Mesenchymal stem cell (in vitro differentiated cells and primary cell): ENCODE results near the gene FOXK2.
"Not testable (repeated sequence)": the region's sequence is repeated elsewhere in the genome, so short reads cannot be mapped to it uniquely, and the experiment has no call there.

Experiments used
- DNase-seq: peaks from one replicate; pipeline ENCODE4 v3.0.0-alpha.2; 2013
- H2AFZ ChIP-seq: one replicate; pipeline ENCODE4 v1.6.1; 2013; ENCODE audit warnings: low read depth, mild to moderate bottlenecking, control low read depth, inconsistent platforms, low read length, moderate library complexity
- H2AK5ac ChIP-seq: 2 replicates; pipeline ENCODE4 v1.6.1; 2013; ENCODE audit warnings: low read length, moderate library complexity, mild to moderate bottlenecking, inconsistent platforms; ENCODE audit not compliant: severe bottlenecking
- H2BK120ac ChIP-seq: one replicate; pipeline ENCODE4 v1.6.1; 2013; ENCODE audit warnings: low read depth, mild to moderate bottlenecking, inconsistent platforms, low read length, moderate library complexity
- H2BK12ac ChIP-seq, 2 experiments: one replicate each; pipeline ENCODE4 v1.6.1; 2013; ENCODE audit warnings: inconsistent platforms in 2 of 2, low read length in 2 of 2, mild to moderate bottlenecking in 2 of 2, moderate library complexity in 2 of 2, control low read depth in 1 of 2
- H2BK15ac ChIP-seq: one replicate; pipeline ENCODE4 v1.6.1; 2013; ENCODE audit warnings: mild to moderate bottlenecking, low read depth, inconsistent platforms; ENCODE audit not compliant: poor library complexity, severe bottlenecking
- H2BK5ac ChIP-seq: 2 replicates; pipeline ENCODE4 v1.6.1; 2013; ENCODE audit warnings: low read depth, mild to moderate bottlenecking, low read length, control low read depth, inconsistent platforms; ENCODE audit not compliant: poor library complexity, severe bottlenecking
- H3K14ac ChIP-seq, 2 experiments: one replicate each; pipeline ENCODE4 v1.6.1; 2013; ENCODE audit warnings: inconsistent platforms in 2 of 2, low read length in 2 of 2, control low read depth in 1 of 2, mild to moderate bottlenecking in 1 of 2, moderate library complexity in 1 of 2
- H3K18ac ChIP-seq, 2 experiments: one replicate each; pipeline ENCODE4 v1.6.1; 2013; ENCODE audit warnings: inconsistent platforms in 2 of 2, low read length in 2 of 2, control low read depth in 1 of 2, low read depth in 1 of 2, mild to moderate bottlenecking in 1 of 2
- H3K23ac ChIP-seq, 2 experiments: one replicate each; pipeline ENCODE4 v1.6.1; 2013; ENCODE audit warnings: inconsistent platforms in 2 of 2, low read length in 2 of 2, mild to moderate bottlenecking in 2 of 2, moderate library complexity in 2 of 2, control low read depth in 1 of 2
- H3K27ac ChIP-seq: 2 replicates; pipeline ENCODE4 v1.5.1; 2013; ENCODE audit warnings: mild to moderate bottlenecking, moderate library complexity, low read length, control low read depth, inconsistent platforms; ENCODE audit not compliant: poor library complexity, severe bottlenecking
- H3K27me3 ChIP-seq, 2 experiments: 2 replicates each; pipeline versions ENCODE4 v1.6.1 to v1.7.0; 2013; ENCODE audit warnings: low read length in 2 of 2, mild to moderate bottlenecking in 2 of 2, moderate library complexity in 2 of 2, control low read depth in 1 of 2, inconsistent platforms in 1 of 2; ENCODE audit not compliant: control insufficient read depth in 1 of 2, insufficient read depth in 1 of 2
- H3K36me3 ChIP-seq, 2 experiments: 2 replicates each; pipeline versions ENCODE4 v1.6.1 to v1.7.0; 2013; ENCODE audit warnings: low read length in 2 of 2, control low read depth in 1 of 2, inconsistent platforms in 1 of 2, low read depth in 1 of 2, mild to moderate bottlenecking in 1 of 2; ENCODE audit not compliant: insufficient read depth in 2 of 2, control insufficient read depth in 1 of 2
- H3K4ac ChIP-seq, 2 experiments: one replicate each; pipeline ENCODE4 v1.6.1; 2013; ENCODE audit warnings: inconsistent platforms in 2 of 2, low read length in 2 of 2, mild to moderate bottlenecking in 2 of 2, moderate library complexity in 2 of 2, control low read depth in 1 of 2, low read depth in 1 of 2
- H3K4me1 ChIP-seq: 2 replicates; pipeline ENCODE4 v1.6.1; 2013; ENCODE audit warnings: low read depth, low read length, control low read depth; ENCODE audit not compliant: control insufficient read depth, insufficient read depth
- H3K4me2 ChIP-seq: 2 replicates; pipeline ENCODE4 v1.6.1; 2013; ENCODE audit warnings: low read length, mild to moderate bottlenecking, inconsistent platforms; ENCODE audit not compliant: poor library complexity, severe bottlenecking
- H3K4me3 ChIP-seq, 2 experiments: 2 replicates each; pipeline versions ENCODE4 v1.5.1 to v1.7.0; 2013; ENCODE audit warnings: low read length in 2 of 2, mild to moderate bottlenecking in 2 of 2, control low read depth in 1 of 2, low read depth in 1 of 2; ENCODE audit not compliant: insufficient read depth in 1 of 2
- H3K79me1 ChIP-seq: replicated peaks from 2 replicates; pipeline ENCODE4 v1.6.1; 2013; ENCODE audit warnings: mild to moderate bottlenecking, control low read depth, low read length, inconsistent platforms; ENCODE audit not compliant: poor library complexity, severe bottlenecking
- H3K9ac ChIP-seq: 2 replicates; pipeline ENCODE4 v1.7.0; 2013; ENCODE audit warnings: mild to moderate bottlenecking, low read length, moderate library complexity
- H3K9me3 ChIP-seq: 2 replicates; pipeline ENCODE4 v1.7.0; 2013; ENCODE audit warnings: mild to moderate bottlenecking, low read length; ENCODE audit not compliant: control insufficient read depth
- H4K8ac ChIP-seq: one replicate; pipeline ENCODE4 v1.6.1; 2013; ENCODE audit warnings: inconsistent platforms, mild to moderate bottlenecking, low read length, moderate library complexity
- H4K91ac ChIP-seq: one replicate; pipeline ENCODE4 v1.6.1; 2013; ENCODE audit warnings: mild to moderate bottlenecking, low read length, inconsistent platforms
- WGBS: methylation state at CpG from one replicate; pipeline ENCODE4 v1.1.7; 2013; ENCODE audit warnings: mixed read lengths; 5-methylcytosine and 5-hydroxymethylcytosine counted together

Gene FOXK2

DNA sequence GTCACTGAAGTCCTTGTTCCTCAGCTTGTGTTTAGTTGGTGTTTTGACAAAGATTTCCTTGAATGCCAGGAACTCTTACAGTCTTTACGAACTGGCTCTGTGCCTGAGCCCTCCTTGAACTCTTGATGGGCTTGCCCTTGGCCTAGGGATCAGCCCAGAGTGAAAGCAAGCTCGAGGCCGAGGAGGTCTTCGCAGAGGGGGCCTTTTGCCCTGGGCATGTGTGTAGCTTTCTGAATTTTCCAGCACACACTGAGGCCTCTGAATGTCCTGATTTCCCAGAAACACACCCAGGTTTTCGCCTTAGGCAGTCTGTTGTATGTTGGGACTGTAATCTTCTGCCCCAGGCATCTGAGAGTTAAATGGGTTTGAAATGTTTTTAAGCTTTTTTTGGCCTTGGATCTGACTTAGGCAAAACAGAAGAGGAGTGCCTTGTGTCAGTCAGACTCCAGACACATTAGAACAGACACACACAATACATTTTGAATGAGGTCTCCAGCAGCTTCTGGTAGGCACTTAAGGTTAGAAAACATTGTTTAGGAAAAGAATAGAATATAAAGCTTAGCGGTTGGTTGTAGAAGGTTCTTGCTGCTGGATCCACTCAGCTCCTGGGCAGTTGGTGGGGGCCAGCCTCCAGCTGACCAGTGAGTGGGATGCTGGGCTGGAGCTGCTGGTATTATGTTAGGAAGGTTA is 17.1 kb downstream of the FOXK2 start:
- peak overlapping the region in 1 of 2 experiments; percentile 76 for H3K4ac ChIP-seq
- H3K36me3 ChIP-seq = peaks cover 0 to 6% of the 10 kb centered on the region in 2 experiments
- H3K27me3 ChIP-seq = no peaks in the 10 kb centered on the region
- H2BK5ac ChIP-seq = peak overlapping the region; percentile 51
- peak overlapping the region; percentile 77 for H2BK15ac ChIP-seq
- H3K9me3 ChIP-seq = no peaks in the 10 kb centered on the region
- peak overlapping the region; percentile 70 for H4K91ac ChIP-seq
- H3K27ac ChIP-seq = peak overlapping the region; percentile 87
- H2BK12ac ChIP-seq = no peak overlapping the region
- peak overlapping the region; percentile 61 to 67 for H3K18ac ChIP-seq
- H2BK120ac ChIP-seq = no peak overlapping the region
- peak overlapping the region; percentile 69 for H2AK5ac ChIP-seq
- H3K79me1 ChIP-seq = peaks cover 3% of the 10 kb centered on the region
- H3K23ac ChIP-seq = no peak overlapping the region
- H3K14ac ChIP-seq = no peak overlapping the region
- peaks cover 32% of the 10 kb centered on the region for H3K4me1 ChIP-seq
- no peak overlapping the region for H2AFZ ChIP-seq
- 51% methylated on average over 6 of the region's 6 CpGs for WGBS
- H3K4me3 ChIP-seq = peak overlapping the region in 1 of 2 experiments; percentile 58
- peak overlapping the region; percentile 19 for H4K8ac ChIP-seq
- no peak for DNase-seq
- peak overlapping the region; percentile 96 for H3K9ac ChIP-seq
- no peak overlapping the region for H3K4me2 ChIP-seq

DNA sequence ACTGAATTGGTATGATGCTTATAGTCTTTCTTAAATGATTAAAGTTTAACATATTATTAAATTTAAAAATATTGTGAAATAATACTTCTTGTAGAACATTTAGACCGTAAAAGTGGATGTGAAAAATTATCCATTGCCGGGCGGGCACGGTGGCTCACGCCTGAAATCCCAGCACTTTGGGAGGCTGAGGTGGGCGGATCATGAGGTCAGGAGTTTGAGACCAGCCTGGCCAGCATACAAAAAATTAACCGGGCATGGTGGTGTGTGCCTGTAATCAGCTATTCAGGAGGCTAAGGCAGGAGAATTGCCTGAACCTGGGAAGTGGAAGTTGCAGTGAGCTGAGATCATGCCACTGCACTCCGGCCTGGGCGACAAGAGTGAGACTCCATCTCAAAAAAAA is 17.7 kb downstream of the FOXK2 start:
- not testable (repeated sequence) for H4K91ac ChIP-seq, H3K23ac ChIP-seq, H3K79me1 ChIP-seq, H3K36me3 ChIP-seq, DNase-seq, H3K4ac ChIP-seq, H2AK5ac ChIP-seq, H2BK120ac ChIP-seq, H3K18ac ChIP-seq, H2BK5ac ChIP-seq, H3K27me3 ChIP-seq, H3K9me3 ChIP-seq, H4K8ac ChIP-seq, H2BK12ac ChIP-seq, H2BK15ac ChIP-seq, H2AFZ ChIP-seq, H3K4me2 ChIP-seq, H3K14ac ChIP-seq
- 97% methylated on average over 9 of the region's 9 CpGs for WGBS
- H3K27ac ChIP-seq = peak overlapping the region; percentile 87
- peak overlapping the region; percentile 96 for H3K9ac ChIP-seq
- H3K4me3 ChIP-seq = peak overlapping the region in 1 of 2 experiments; percentile 58
- H3K4me1 ChIP-seq = peaks cover 28% of the 10 kb centered on the region

DNA sequence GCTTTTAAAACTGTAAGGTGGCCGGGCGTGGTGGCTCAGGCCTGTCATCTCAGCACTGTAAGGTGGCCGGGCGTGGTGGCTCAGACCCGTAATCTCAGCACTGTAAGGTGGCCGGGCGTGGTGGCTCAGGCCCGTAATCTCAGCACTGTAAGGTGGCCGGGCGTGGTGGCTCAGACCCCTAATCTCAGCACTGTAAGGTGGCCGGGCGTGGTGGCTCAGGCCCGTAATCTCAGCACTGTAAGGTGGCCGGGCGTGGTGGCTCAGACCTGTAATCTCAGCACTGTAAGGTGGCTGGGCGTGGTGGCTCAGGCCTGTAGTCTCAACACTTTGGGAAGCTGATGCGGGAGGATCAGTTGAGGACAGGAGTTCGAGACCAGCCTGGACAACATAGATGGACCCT is 19.5 kb downstream of the FOXK2 start:
- 99% methylated on average over 17 of the region's 18 CpGs for WGBS
- H2AFZ ChIP-seq, H3K27ac ChIP-seq, H2BK5ac ChIP-seq, H4K8ac ChIP-seq, H3K4me3 ChIP-seq, H3K9me3 ChIP-seq, H3K23ac ChIP-seq, H2AK5ac ChIP-seq, DNase-seq, H3K9ac ChIP-seq, H3K4me2 ChIP-seq, H3K36me3 ChIP-seq, H4K91ac ChIP-seq, H3K4ac ChIP-seq, H2BK120ac ChIP-seq, H2BK12ac ChIP-seq, H3K27me3 ChIP-seq, H2BK15ac ChIP-seq, H3K79me1 ChIP-seq: not testable (repeated sequence)
- peaks cover 26% of the 10 kb centered on the region for H3K4me1 ChIP-seq
- H3K18ac ChIP-seq = peak overlapping the region in 1 of 2 experiments; percentile 19
- H3K14ac ChIP-seq = peak overlapping the region in 1 of 2 experiments; percentile 71

DNA sequence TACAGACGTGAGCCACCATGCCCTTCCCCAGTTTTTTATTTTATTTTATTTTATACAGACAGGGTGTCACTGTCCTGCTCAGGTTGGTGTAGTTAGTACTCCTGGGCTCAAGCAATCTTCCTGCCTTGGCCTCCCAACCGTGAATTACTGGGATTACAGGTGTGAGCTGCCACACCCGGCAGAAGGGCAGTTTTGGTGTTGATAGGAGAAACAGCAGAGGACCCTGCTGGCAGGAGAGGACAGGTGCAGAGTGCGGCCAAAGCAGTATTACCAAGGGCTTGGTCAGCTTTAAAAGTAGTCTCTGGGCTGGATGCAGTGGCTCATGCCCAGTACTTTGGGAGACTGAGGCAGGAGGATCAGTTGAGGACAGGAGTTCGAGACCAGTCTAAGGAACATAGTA is 22.9 kb downstream of the FOXK2 start:
- Histone ChIP-seq H3K23ac (no peak overlapping the region), H2BK120ac (no peak overlapping the region), H3K27me3 (no peaks in the 10 kb centered on the region), H2BK12ac (no peak overlapping the region), H3K18ac (no peak overlapping the region), H3K4me2 (no peak overlapping the region), H3K4me3 (no peak overlapping the region), H3K27ac (no peak overlapping the region), H4K8ac (no peak overlapping the region), H3K4ac (no peak overlapping the region), H3K4me1 (peaks cover 11% of the 10 kb centered on the region), H2BK5ac (no peak overlapping the region), H3K9me3 (no peaks in the 10 kb centered on the region), H2AK5ac (no peak overlapping the region), H4K91ac (no peak overlapping the region), H3K79me1 (peaks cover 12% of the 10 kb centered on the region), H2AFZ (no peak overlapping the region), H2BK15ac (no peak overlapping the region), H3K9ac (no peak overlapping the region), H3K36me3 (peaks cover 0 to 6% of the 10 kb centered on the region in 2 experiments), H3K14ac (no peak overlapping the region)
- no peak for DNase-seq
- 97% methylated on average over 4 of the region's 5 CpGs for WGBS
